Nephron (organoid): Measurements from ENCODE around the gene ZNF740.

ENCODE experiments used
- H3K27ac Mint-ChIP-seq, 3 experiments: 2 replicates each; pipeline ENCODE4 v1.8.0; 2020; ENCODE audit warnings: mixed read lengths in 3 of 3, mild to moderate bottlenecking in 2 of 3, moderate library complexity in 1 of 3
- H3K27me3 Mint-ChIP-seq: 2 replicates; pipeline ENCODE4 v1.8.0; 2021; ENCODE audit warnings: low read depth, mild to moderate bottlenecking, moderate library complexity, mixed read lengths
- H3K36me3 Mint-ChIP-seq: 2 replicates; pipeline ENCODE4 v1.8.0; 2020; ENCODE audit warnings: low read depth, mixed read lengths
- H3K4me1 Mint-ChIP-seq: 2 replicates; pipeline ENCODE4 v1.8.0; 2020; ENCODE audit warnings: mixed read lengths
- H3K4me3 Mint-ChIP-seq, 3 experiments: 2 replicates each; pipeline ENCODE4 v1.8.0; 2020; ENCODE audit warnings: mild to moderate bottlenecking in 3 of 3, mixed read lengths in 3 of 3, moderate library complexity in 2 of 3
- H3K9me3 Mint-ChIP-seq: 2 replicates; pipeline ENCODE4 v1.8.0; 2020; ENCODE audit warnings: mixed read lengths
- TF ChIP-seq, protein P1 (sequence below), 3 experiments: fragments of 200-600 bp; sonication (generic); IDR thresholded peaks; one replicate each; pipeline ENCODE4 v1.5.0; 2021; ENCODE audit warnings: antibody characterized with exemption in 3 of 3; ENCODE audit not compliant: unreplicated experiment in 3 of 3

The ZNF740 gene

DNA sequence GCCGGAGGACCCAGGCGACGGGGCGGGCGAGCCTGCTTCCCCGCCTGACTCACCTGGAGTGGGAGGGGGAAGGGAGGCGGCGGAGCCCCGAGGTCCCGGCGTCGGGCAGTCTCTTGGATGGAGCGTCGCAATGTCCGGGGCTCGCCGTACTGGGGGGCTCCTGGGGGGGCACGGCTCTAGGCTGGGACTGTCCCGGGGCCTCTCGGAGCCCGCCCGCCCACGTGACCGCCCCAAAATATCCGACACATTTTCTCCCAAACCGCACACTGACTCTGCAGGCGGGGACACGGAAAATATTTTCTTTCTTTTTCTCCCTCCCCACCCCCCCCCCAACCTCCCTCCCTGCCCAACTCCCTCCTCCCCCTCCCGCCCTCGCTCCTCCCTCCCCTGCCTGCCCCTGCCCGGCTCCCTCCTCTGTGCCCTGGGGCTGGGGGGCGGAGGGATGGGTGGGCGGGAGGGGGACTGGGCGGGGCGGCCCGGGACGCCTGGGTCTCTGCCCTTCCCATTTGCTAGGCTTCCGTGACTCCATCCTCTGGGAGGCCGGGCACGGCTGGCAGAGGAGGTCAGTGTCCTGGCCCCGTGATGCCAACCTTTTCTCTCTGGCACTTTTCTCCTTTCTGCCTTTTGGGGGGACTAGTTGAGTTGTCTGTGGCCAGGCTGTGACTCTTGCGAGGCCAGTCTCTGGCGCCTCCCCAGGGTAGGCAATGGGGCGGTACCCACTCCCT, 51.6 kb downstream of the ZNF740 start, which contains the start of gene RARG:
Gene RARG, minus strand, starts transcription at position 289 of the 725 bp plus-strand sequence. CDS start 4,664 bp downstream, outside the sequence.
- Mint-ChIP-seq H3K36me3 (peaks cover 1% of the 10 kb centered on the region), H3K27ac (peak within 1 kb of the TSS; percentile 58 to 82 (median 75)), H3K4me1 (peaks cover 48% of the 10 kb centered on the region), H3K9me3 (no peaks in the 10 kb centered on the region), H3K4me3 (peak within 1 kb of the TSS; percentile 80 to 90 (median 88)), H3K27me3 (peaks cover 22% of the 10 kb centered on the region)
- TF ChIP-seq, protein P1, sequence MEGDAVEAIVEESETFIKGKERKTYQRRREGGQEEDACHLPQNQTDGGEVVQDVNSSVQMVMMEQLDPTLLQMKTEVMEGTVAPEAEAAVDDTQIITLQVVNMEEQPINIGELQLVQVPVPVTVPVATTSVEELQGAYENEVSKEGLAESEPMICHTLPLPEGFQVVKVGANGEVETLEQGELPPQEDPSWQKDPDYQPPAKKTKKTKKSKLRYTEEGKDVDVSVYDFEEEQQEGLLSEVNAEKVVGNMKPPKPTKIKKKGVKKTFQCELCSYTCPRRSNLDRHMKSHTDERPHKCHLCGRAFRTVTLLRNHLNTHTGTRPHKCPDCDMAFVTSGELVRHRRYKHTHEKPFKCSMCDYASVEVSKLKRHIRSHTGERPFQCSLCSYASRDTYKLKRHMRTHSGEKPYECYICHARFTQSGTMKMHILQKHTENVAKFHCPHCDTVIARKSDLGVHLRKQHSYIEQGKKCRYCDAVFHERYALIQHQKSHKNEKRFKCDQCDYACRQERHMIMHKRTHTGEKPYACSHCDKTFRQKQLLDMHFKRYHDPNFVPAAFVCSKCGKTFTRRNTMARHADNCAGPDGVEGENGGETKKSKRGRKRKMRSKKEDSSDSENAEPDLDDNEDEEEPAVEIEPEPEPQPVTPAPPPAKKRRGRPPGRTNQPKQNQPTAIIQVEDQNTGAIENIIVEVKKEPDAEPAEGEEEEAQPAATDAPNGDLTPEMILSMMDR (IDR thresholded peaks at IDR 0.05; ENCODE audit: unreplicated experiment in 3 of 3): no peak

DNA sequence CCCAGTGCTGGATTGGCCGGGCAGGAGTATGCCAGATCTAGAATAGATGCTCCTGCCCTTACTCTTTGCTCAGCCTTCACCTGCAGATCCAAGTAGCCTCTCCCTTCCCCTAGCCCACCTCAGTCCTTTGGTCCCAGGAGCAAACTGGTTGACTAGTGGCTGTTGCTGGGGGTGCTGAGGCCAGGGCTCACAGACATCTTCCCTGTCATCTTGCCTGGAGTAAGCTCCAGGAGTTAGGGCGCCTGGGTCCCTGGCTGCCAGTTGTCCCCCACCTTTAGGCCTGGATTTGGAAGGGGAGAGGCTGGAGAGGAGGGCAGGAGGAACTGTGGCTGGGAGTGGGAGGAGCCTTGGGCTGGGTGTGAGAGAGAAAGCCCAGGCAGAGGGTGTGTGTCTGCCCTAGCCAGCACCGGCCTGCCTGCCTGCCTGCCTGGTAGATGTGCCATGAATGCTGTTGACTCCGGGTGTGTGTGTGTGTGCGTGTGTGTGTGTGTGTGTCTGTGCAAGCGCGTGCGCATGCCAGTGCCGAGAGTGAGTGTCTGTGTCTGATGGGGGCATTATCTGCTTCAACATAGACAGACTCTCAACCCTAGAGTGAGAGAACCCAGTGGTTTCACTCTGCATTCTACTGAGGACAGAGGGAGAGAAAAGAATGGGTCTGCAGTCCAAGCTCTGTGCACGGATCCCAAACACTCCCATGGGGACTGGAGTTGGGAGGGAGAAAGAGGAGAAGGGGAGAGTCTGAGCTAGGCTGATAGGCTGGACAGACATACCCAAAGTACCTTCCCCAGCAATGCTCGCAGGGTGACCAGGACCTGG, 52.3 kb downstream of the ZNF740 start:
- H3K4me3 Mint-ChIP-seq: peak overlapping the region; percentile 79 to 90 (median 88)
- H3K27me3 Mint-ChIP-seq: peaks cover 22% of the 10 kb centered on the region
- H3K36me3 Mint-ChIP-seq: no peaks in the 10 kb centered on the region
- no peaks in the 10 kb centered on the region for H3K9me3 Mint-ChIP-seq
- TF ChIP-seq, protein P1 (IDR thresholded peaks at IDR 0.05; ENCODE audit: unreplicated experiment in 3 of 3): no peak
- peak overlapping the region; percentile 58 to 82 (median 75) for H3K27ac Mint-ChIP-seq
- H3K4me1 Mint-ChIP-seq: peaks cover 51% of the 10 kb centered on the region

GRCh38 chr12:53233671-53234121, 53.2 kb downstream of the ZNF740 start:
- peak overlapping the region; percentile 43 to 94 (median 79) for H3K27ac Mint-ChIP-seq
- no peaks in the 10 kb centered on the region for H3K9me3 Mint-ChIP-seq
- TF ChIP-seq, protein P1 (IDR thresholded peaks at IDR 0.05; ENCODE audit: unreplicated experiment in 3 of 3): no peak
- peak overlapping the region; percentile 79 to 88 (median 84) for H3K4me3 Mint-ChIP-seq
- peaks cover 22% of the 10 kb centered on the region for H3K27me3 Mint-ChIP-seq
- peaks cover 51% of the 10 kb centered on the region for H3K4me1 Mint-ChIP-seq
- no peaks in the 10 kb centered on the region for H3K36me3 Mint-ChIP-seq

DNA sequence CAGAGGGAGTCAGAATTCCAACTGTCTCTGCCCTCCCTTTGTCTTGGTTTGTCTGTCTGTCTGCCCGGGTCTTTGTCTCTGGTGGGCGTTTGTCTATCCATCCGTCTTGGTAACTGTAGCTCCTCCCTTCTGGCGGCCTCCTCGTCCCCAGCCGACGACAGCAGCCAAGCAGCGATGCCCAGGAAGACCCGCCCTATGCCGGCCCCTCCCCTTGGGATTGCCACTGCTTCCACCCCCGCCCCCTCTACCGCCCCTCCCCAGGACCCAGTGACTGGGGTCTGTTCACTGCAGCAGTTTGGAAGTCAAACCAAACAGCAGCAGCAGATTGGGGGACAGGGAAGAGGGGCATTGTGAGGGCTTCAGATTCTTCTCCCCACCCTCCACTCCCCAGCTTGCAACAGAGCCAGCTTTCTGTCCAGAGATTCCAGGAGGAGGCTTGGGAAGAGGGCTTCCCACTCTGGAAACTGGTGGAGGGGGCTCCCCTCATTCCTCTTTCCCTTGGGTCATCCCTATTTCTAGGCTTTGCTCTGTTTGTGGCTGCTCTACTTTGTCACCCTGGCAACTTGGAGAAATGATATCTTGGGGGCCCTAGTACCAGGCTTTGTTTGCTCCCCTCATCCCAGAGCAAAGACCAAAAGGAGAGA, 53.9 kb downstream of the ZNF740 start:
- Mint-ChIP-seq H3K4me1 (peaks cover 51% of the 10 kb centered on the region), H3K27ac (peak overlapping the region; percentile 43 to 94 (median 79)), H3K27me3 (peaks cover 22% of the 10 kb centered on the region), H3K36me3 (no peaks in the 10 kb centered on the region), H3K9me3 (no peaks in the 10 kb centered on the region), H3K4me3 (peak overlapping the region; percentile 40 to 84 (median 82))
- TF ChIP-seq, protein P1 (IDR thresholded peaks at IDR 0.05; ENCODE audit: unreplicated experiment in 3 of 3): no peak

- Mint-ChIP-seq H3K27ac (peak overlapping the region in 2 of 3 experiments; percentile 45 to 66), H3K4me3 (peak overlapping the region in 1 of 3 experiments; percentile 52), H3K4me1 (peaks cover 51% of the 10 kb centered on the region), H3K36me3 (no peaks in the 10 kb centered on the region), H3K27me3 (peaks cover 22% of the 10 kb centered on the region), H3K9me3 (no peaks in the 10 kb centered on the region)
- TF ChIP-seq, protein P1 (IDR thresholded peaks at IDR 0.05; ENCODE audit: unreplicated experiment in 3 of 3): no peak
These were observed 54.6 kb downstream of the ZNF740 start for GRCh38 chr12:53235164-53235563.
